Peyer's patch (tissue), 4 donors: ENCODE results near the gene COL23A1. TPM values are rescaled to one million over a fixed set of nuclear protein-coding genes. Genes with fewer than 3 reads are reported as not detected.

Experiments
- DNase-seq, 3 donors: peaks; one replicate each; pipeline ENCODE4 v3.0.0-alpha.2; 2017 to 2019
- H3K27ac ChIP-seq, 4 donors: fragments of 200-600 bp; sonication (generic); one replicate each; pipeline ENCODE4 v1.5.1; 2016 to 2019
- H3K27me3 ChIP-seq, 2 donors: fragments of 200-600 bp; sonication (generic); one replicate each; pipeline ENCODE4 v1.5.1; 2019
- H3K36me3 ChIP-seq, 3 donors: fragments of 200-600 bp; sonication (generic); one replicate each; pipeline ENCODE4 v1.5.1; 2016 to 2019
- H3K4me1 ChIP-seq, 4 donors: fragments of 200-600 bp; sonication (generic); one replicate each; pipeline ENCODE4 v1.5.1; 2016 to 2019
- H3K4me3 ChIP-seq, 4 donors: fragments of 200-600 bp; sonication (generic); 1 replicate in 3 of 4; 2 replicates in 1 of 4; pipeline ENCODE4 v1.5.1; 2016 to 2019; ENCODE audit warnings: mild to moderate bottlenecking in 1 of 4
- H3K9me3 ChIP-seq, 4 donors: fragments of 200-600 bp; sonication (generic); one replicate each; pipeline ENCODE4 v1.5.1; 2016 to 2019; ENCODE audit warnings: mild to moderate bottlenecking in 1 of 4
- CTCF ChIP-seq, 6 experiments: fragments of 450-650 bp in 4 of 6; fragments of 200-600 bp in 2 of 6; sonication (generic) in 1 of 6; IDR thresholded peaks; one replicate each; pipeline ENCODE4 v1.5.1; 2017 to 2019; ENCODE audit warnings: antibody characterized with exemption in 6 of 6, mild to moderate bottlenecking in 3 of 6, moderate library complexity in 1 of 6
- POLR2A ChIP-seq, 2 donors: fragments of 450-650 bp; IDR thresholded peaks; one replicate each; pipeline ENCODE4 v1.5.1; 2017; ENCODE audit warnings: antibody characterized with exemption in 2 of 2, mild to moderate bottlenecking in 2 of 2, moderate library complexity in 2 of 2
- total RNA-seq, 4 donors: library from RNA; depleted of rRNA; stranded (reverse); fragments of >200 nt; gene quantifications; one replicate each; pipeline ENCODE4 v1.1.0, GENCODE V29; 2016

Gene COL23A1
- total RNA-seq, 4 donors from 2014 or later: 0.57 to 5.8 (median 1.2) TPM; not detected in 1

- Histone ChIP-seq H3K27me3 (no peaks in the 10 kb centered on the region), H3K4me1 (no peaks in the 10 kb centered on the region), H3K36me3 (no peaks in the 10 kb centered on the region), H3K4me3 (no peak overlapping the region), H3K9me3 (no peaks in the 10 kb centered on the region), H3K27ac (no peak overlapping the region)
- DNase-seq: peak in 1 of 3 donors; percentile 37
- TF ChIP-seq POLR2A (IDR thresholded peaks at IDR 0.05) (no peak), CTCF (IDR thresholded peaks at IDR 0.05) (no peak)
These were observed 281.6 kb downstream of the COL23A1 start for GRCh38 chr5:178308541-178309092.

DNA sequence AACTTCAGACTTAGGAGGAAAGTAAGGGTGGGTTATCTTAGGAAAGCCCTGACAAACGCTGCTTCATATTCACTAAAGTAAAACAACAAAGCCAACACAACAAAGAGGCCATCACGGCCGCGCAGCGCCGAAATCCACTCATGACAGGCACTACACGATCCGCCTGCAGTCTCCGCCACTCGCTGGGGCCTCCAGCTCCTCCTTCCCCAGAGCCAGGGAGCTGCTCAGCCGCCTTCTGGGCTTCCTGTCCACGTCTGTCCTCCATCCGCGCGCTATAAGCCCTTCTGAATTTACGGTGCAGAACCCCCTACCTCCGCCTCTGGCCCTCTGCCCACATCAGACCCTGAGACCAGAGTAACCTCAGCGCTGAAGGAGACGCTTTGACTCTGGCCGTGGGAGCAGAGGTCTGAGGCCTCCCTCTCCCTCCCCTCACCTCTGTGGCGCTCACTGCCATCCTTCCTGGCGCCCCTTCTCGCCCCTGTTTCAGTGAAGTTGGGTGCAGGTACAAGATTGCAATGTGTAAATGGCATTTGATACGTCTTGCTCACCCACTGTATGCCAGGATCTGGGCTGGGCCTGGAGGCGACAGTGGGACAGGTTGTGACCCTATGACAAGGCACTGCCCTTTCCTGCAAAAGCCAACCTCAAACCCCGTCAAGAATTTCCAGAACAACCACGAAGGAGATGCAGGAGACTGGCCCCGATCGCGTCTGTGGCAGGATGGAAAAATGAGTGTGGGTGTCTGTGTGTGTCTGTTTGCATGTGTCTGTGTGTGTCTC, 282.7 kb downstream of the COL23A1 start:
- no peaks in the 10 kb centered on the region for H3K9me3 ChIP-seq
- no peaks in the 10 kb centered on the region for H3K27me3 ChIP-seq
- no peak overlapping the region for H3K4me3 ChIP-seq
- peak in 1 of 3 donors; percentile 24 for DNase-seq
- no peaks in the 10 kb centered on the region for H3K36me3 ChIP-seq
- H3K4me1 ChIP-seq: no peaks in the 10 kb centered on the region
- no peak overlapping the region for H3K27ac ChIP-seq
- TF ChIP-seq CTCF (IDR thresholded peaks at IDR 0.05) (no peak), POLR2A (IDR thresholded peaks at IDR 0.05) (no peak)

- TF ChIP-seq POLR2A (IDR thresholded peaks at IDR 0.05) (no peak), CTCF (IDR thresholded peaks at IDR 0.05) (no peak)
- no peaks in the 10 kb centered on the region for H3K9me3 ChIP-seq
- DNase-seq: peak in 1 of 3 donors; percentile 25
These were observed 283.6 kb downstream of the COL23A1 start for GRCh38 chr5:178306430-178307225.

GRCh38 chr5:178305801-178306200, 284.4 kb downstream of the COL23A1 start:
- Histone ChIP-seq H3K27ac (no peak overlapping the region), H3K9me3 (no peaks in the 10 kb centered on the region), H3K36me3 (no peaks in the 10 kb centered on the region), H3K4me3 (no peak overlapping the region), H3K4me1 (no peaks in the 10 kb centered on the region), H3K27me3 (no peaks in the 10 kb centered on the region)
- peak in 1 of 3 donors; percentile 29 for DNase-seq
- no peak for TF ChIP-seq POLR2A (IDR thresholded peaks at IDR 0.05)
- no peak for TF ChIP-seq CTCF (IDR thresholded peaks at IDR 0.05)

More at GRCh38 chr5:178306430-178307225, 283.6 kb downstream of the COL23A1 start:
- Histone ChIP-seq H3K27me3 (no peaks in the 10 kb centered on the region), H3K36me3 (no peaks in the 10 kb centered on the region), H3K27ac (no peak overlapping the region), H3K4me3 (no peak overlapping the region), H3K4me1 (no peaks in the 10 kb centered on the region)

GRCh38 chr5:178304761-178305645, 285.2 kb downstream of the COL23A1 start:
- no peak for TF ChIP-seq CTCF (IDR thresholded peaks at IDR 0.05)
- Histone ChIP-seq H3K36me3 (no peaks in the 10 kb centered on the region), H3K4me1 (no peaks in the 10 kb centered on the region), H3K27ac (no peak overlapping the region), H3K9me3 (no peaks in the 10 kb centered on the region), H3K4me3 (no peak overlapping the region), H3K27me3 (no peaks in the 10 kb centered on the region)
- DNase-seq: peak in 1 of 3 donors; percentile 13
